Measurements from ENCODE around the gene CD82. TPM values are rescaled to one million over a fixed set of nuclear protein-coding genes. Genes with fewer than 3 reads are reported as not detected.
"Not testable (repeated sequence)": the region's sequence is repeated elsewhere in the genome, so short reads cannot be mapped to it uniquely, and the experiment has no call there.

CD82 gene
- total RNA-seq, 2 experiments from 2014 or later: 239 to 272 TPM

DNA sequence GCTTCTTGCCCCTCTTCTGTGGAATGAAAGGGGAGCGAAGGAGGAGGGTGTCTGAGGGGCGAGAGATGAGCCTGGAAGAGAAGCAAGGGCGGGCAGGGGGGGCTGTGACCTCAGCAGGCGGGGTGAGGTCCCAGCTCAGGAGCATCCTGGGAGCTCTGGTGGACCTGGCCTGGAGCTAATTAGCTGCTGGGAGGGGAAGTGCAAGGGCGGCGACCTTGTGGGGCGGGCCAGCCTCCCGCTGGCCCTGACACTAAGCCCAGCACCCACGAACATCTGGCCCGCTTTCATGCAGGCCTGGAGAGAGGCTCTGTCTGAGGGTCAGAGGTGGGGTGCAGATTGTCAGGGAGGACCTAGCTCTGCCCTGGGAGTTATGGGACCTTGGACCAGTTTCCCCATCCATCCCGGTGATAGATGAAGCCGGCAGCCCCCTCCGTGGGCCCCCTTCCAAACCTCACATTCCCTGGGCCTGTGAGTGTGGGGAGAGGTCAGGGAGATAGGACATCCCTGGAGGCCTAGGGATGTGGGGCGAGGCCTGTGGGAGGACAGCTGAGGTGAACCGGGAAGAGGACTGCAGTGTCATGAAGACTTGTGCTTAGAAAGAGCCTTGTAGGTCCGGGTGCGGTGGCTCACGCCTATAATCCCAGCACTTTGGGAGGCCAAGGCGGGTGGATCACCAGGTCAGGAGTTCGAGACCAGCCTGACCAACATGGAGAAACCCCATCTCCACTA, 28.5 kb upstream of the CD82 start:
- ATAC-seq: no peak
- ChIA-PET CTCF (interaction anchor here (0.6 to 4.8 kb wide), 6 partner anchors 13 to 572 kb away, joined by 3 to 41 read pairs (median 4); no protein-coding TSS in a partner anchor), POLR2A (no interaction called here)
- intact Hi-C loops (cut with DNase I, micrococcal nuclease): loop anchor here in 1 of 2 experiments (5.0 kb wide), 1 partner anchor 185 kb away; no protein-coding TSS in a partner anchor
- no peak overlapping the region for H3K27ac Mint-ChIP-seq
- no peak overlapping the region for H3K4me3 Mint-ChIP-seq
- no peaks in the 10 kb centered on the region for H3K36me3 Mint-ChIP-seq (ENCODE audit: low read depth)
- no peaks in the 10 kb centered on the region for H3K9me3 Mint-ChIP-seq (ENCODE audit: low read depth)
- no peaks in the 10 kb centered on the region for H3K27me3 Mint-ChIP-seq
- no peaks in the 10 kb centered on the region for H3K4me1 Mint-ChIP-seq
- no peak for DNase-seq

DNA sequence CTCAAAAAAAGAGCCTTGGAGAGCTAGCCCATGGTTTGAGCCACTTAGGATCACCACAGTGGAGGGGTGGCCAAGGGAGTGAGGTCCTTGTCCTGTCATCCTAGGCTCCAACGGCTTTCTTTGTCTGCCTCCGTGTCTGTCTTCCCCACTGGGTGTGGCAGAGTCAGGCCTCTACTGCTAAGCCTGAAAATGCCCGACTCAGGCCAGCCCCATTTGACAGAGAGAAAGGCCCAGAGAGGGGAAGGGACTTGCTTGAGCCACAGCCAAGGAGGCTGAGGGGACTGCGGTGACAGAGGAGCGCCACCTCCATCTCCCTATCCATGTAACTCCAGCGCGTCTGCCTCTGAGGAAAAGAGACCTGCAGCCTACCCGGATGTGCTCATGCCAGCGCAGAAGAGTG, 27.8 kb upstream of the CD82 start:
- CTCF ChIA-PET: interaction anchor here (0.6 to 4.8 kb wide), 5 partner anchors 14 to 572 kb away, joined by 3 to 41 read pairs (median 4); no protein-coding TSS in a partner anchor
- no peak overlapping the region for H3K27ac Mint-ChIP-seq
- POLR2A ChIA-PET: no interaction called here
- no peaks in the 10 kb centered on the region for H3K36me3 Mint-ChIP-seq (ENCODE audit: low read depth)
- no peaks in the 10 kb centered on the region for H3K4me1 Mint-ChIP-seq
- DNase-seq: no peak
- no peaks in the 10 kb centered on the region for H3K9me3 Mint-ChIP-seq (ENCODE audit: low read depth)
- intact Hi-C loops (cut with DNase I, micrococcal nuclease): loop anchor here (1.0 to 5.0 kb wide), 6 partner anchors 14 to 443 kb away; partner anchors contain the start of gene EXT2 (in 1 of the 2)
- no peak overlapping the region for H3K4me3 Mint-ChIP-seq
- no peak for ATAC-seq
- no peaks in the 10 kb centered on the region for H3K27me3 Mint-ChIP-seq

DNA sequence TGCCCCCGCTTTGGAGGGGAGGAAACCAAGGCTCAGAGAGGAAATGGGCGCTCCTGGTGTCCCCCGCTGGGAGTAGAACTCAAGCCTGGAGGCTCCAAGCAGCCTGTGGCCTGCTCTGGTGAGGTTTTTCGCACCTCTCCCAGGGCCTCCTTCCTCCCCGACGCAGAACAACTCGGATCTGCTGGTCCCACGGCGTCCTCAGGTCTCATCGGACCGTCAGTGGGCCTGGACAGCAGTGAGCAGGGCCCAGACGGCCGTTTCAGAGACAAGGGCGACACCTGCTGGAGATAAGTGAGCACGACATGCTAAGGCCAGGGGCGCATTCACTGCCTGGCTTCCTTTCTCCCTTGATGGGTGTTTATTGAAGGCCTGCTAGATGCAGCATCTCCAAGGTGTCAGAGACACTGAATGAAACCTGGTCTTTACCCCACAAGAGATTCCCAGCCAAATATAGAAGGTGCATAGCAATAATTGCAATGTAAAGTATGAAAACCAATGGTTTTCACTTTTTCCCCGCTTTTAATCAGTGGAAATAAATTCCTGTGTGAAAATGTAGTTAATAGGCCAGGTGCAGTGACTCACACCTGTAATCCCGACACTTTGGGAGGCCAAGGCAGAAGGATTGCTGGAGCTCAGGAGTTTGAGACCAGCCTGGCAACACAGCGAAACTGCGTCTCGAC, 26.9 kb upstream of the CD82 start:
- ATAC-seq (peak; percentile 95), DNase-seq (peak; percentile 84)
- ChIA-PET POLR2A (no interaction called here), CTCF (interaction anchor here (0.6 to 5.0 kb wide), 10 partner anchors 13 to 443 kb away, joined by 3 to 31 read pairs (median 4); partner anchors contain the start of gene EXT2)
- H3K9me3 Mint-ChIP-seq (ENCODE audit: low read depth): no peaks in the 10 kb centered on the region
- no peaks in the 10 kb centered on the region for H3K36me3 Mint-ChIP-seq (ENCODE audit: low read depth)
- no peaks in the 10 kb centered on the region for H3K27me3 Mint-ChIP-seq
- H3K27ac Mint-ChIP-seq: no peak overlapping the region
- H3K4me3 Mint-ChIP-seq: no peak overlapping the region
- no peaks in the 10 kb centered on the region for H3K4me1 Mint-ChIP-seq
- intact Hi-C loops (cut with DNase I, micrococcal nuclease): loop anchor here (1.0 to 5.0 kb wide), 6 partner anchors 15 to 444 kb away; partner anchors contain the start of gene EXT2 (in 1 of the 2)

DNA sequence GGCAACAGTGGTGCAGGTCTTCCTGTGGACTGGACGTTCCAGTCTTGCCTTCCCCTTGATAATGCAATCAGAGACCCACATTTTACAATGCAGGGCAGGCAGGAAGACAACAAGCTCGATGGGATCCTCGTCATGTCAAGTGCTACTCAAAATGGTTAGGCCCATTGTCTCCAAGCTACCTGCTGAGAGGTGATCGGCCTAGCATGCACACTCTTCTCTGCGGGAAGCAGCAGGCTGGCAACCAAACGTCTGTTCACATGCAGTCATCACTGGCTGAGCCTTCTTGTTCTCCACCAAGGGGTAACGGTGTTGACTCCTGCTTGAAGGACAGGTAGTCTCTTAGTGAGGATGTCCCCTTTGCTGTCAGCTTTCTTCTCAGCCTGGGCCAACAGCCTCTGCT, 25.5 kb upstream of the CD82 start:
- Mint-ChIP-seq H3K36me3 (ENCODE audit: low read depth) (no peaks in the 10 kb centered on the region), H3K4me3 (no peak overlapping the region), H3K27ac (no peak overlapping the region), H3K27me3 (no peaks in the 10 kb centered on the region), H3K4me1 (no peaks in the 10 kb centered on the region), H3K9me3 (ENCODE audit: low read depth) (no peaks in the 10 kb centered on the region)
- ChIA-PET CTCF (interaction anchor here (0.7 to 5.0 kb wide), 7 partner anchors 12 to 444 kb away, joined by 3 to 31 read pairs (median 4); partner anchors contain the start of gene EXT2), POLR2A (interaction anchor here (0.7 kb wide), 1 partner anchor 16 kb away, joined by 3 read pairs; no protein-coding TSS in a partner anchor)
- ATAC-seq: no peak
- no peak for DNase-seq
- intact Hi-C loops (cut with DNase I, micrococcal nuclease): loop anchor here in 1 of 2 experiments (5.0 kb wide), 1 partner anchor 188 kb away; no protein-coding TSS in a partner anchor

DNA sequence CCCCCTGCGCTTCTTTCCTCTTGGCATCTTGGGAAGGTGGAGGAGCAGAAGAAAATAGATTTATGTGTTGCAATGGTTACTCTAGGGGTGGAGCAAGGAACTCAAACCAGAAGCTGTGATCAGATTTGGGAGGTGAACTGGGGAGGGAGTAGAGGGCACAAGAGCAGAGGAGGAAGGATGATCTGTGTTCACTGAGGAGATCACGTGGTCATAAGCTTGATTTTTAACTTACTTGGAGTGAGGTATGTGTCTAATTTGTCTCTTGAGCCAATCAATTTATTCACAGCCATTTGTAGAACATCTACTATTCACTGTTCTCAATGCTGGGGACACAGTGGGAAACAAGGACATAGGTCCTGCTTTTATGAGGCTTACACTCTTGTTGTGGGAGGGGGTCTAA, 24.8 kb upstream of the CD82 start:
- Mint-ChIP-seq H3K4me1 (no peaks in the 10 kb centered on the region), H3K4me3 (no peak overlapping the region), H3K36me3 (ENCODE audit: low read depth) (no peaks in the 10 kb centered on the region), H3K27me3 (no peaks in the 10 kb centered on the region), H3K27ac (no peak overlapping the region), H3K9me3 (ENCODE audit: low read depth) (no peaks in the 10 kb centered on the region)
- ChIA-PET POLR2A (no interaction called here), CTCF (interaction anchor here (0.7 to 5.0 kb wide), 4 partner anchors 16 to 255 kb away, joined by 3 to 31 read pairs (median 8); no protein-coding TSS in a partner anchor)
- DNase-seq (no peak), ATAC-seq (no peak)
- intact Hi-C loops (cut with DNase I, micrococcal nuclease): no loop called here

DNA sequence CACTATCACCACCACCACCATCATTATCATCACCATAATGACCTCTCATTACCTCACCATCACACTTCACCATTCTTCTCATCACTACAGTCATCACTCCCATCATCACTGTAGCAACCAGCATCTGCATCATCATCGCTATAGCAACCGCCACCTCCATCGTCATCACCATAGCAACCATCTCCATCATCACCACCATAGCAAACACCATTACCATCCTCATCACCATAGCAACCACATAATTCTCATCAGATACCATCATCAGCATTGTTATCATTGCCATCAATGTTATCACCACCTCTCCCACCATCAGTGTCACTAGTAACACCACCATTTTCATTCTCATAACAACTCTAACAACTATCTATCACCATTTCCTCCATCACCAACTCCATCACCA, 23.1 kb upstream of the CD82 start:
- Mint-ChIP-seq H3K9me3 (ENCODE audit: low read depth) (no peaks in the 10 kb centered on the region), H3K27ac (no peak overlapping the region), H3K4me3 (no peak overlapping the region), H3K4me1 (no peaks in the 10 kb centered on the region), H3K36me3 (ENCODE audit: low read depth) (no peaks in the 10 kb centered on the region), H3K27me3 (no peaks in the 10 kb centered on the region)
- DNase-seq: no peak
- POLR2A ChIA-PET: no interaction called here
- CTCF ChIA-PET: interaction anchor here (0.7 to 5.0 kb wide), 3 partner anchors 17 to 291 kb away, joined by 3 to 31 read pairs (median 5); no protein-coding TSS in a partner anchor
- ATAC-seq: no peak
- intact Hi-C loops (cut with DNase I, micrococcal nuclease): no loop called here

DNA sequence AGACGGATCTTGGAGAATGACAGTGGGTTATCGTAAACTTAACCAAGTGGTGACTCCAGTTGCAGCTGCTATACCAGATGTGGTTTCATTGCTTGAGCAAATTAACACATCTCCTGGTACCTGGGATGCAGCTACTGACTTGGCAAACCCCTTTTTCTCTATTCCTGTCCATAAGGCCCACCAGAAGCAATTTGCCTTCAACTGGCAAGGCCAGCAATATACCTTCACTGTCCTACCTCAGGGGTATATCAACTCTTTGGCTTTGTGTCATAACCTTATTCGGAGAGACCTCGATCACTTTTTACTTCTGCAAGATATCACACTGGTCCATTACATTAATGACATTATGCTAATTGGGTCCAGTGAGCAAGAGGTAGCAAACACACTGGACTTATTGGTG, 18.5 kb upstream of the CD82 start:
- DNase-seq; H3K27me3 Mint-ChIP-seq; intact Hi-C loops (cut with DNase I, micrococcal nuclease); H3K4me3 Mint-ChIP-seq; H3K36me3 Mint-ChIP-seq (ENCODE audit: low read depth); H3K9me3 Mint-ChIP-seq (ENCODE audit: low read depth); ATAC-seq; POLR2A ChIA-PET; H3K4me1 Mint-ChIP-seq; H3K27ac Mint-ChIP-seq: not testable (repeated sequence)
- CTCF ChIA-PET: interaction anchor here (0.5 kb wide), 1 partner anchor 437 kb away, joined by 3 read pairs; no protein-coding TSS in a partner anchor

DNA sequence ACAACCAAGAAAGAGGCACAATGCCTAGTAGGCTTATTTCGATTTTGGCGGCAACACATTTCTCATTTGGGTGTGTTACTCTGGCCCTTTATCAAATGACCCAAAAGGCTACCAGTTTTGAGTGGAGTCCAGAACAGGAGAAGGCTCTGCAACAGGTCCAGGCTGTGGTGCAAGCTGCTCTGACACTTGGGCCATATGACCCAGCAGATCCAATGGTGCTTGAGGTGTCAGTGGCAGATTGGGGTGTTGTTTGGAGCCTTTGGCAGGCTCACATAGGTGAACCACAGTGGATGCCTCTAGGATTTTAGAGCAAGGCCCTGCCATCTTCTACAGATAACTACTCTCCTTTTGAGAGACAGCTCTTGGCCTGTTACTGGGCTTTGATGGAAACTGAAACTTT, 17.9 kb upstream of the CD82 start:
- H3K27me3 Mint-ChIP-seq; H3K36me3 Mint-ChIP-seq (ENCODE audit: low read depth); H3K27ac Mint-ChIP-seq; CTCF ChIA-PET; intact Hi-C loops (cut with DNase I, micrococcal nuclease); ATAC-seq; H3K9me3 Mint-ChIP-seq (ENCODE audit: low read depth); H3K4me3 Mint-ChIP-seq; H3K4me1 Mint-ChIP-seq; DNase-seq; POLR2A ChIA-PET: not testable (repeated sequence)

DNA sequence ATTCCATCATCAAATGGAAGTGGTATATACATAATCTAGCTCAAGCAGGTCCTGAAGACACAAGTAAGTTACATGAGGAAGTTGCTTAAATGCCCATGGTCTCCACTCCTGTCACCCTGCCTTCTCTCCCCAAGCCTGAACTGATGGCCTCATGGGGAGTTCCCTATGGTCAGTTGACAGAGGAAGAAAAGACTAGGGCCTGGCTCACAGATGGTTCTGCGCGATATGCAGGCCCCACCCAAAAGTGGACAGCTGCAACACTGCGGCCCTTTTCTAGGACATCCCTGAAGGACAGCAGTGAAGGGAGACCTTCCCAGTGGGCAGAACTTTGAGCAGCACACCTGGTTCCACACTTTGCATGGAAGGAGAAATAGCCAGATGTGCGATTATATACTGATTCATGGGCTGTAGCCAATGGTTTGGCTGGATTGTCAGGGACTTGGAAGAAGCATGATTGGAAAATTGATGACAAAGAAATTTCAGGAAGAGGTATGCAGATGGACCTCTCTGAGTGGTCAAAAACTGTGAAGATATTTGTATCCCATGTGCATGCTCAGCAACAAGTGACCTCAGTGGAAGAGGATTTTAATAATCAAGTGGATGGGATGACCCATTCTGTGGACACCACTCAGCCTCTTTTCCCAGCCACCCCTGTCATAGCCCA, 17.3 kb upstream of the CD82 start:
- Mint-ChIP-seq H3K36me3 (ENCODE audit: low read depth) (no peaks in the 10 kb centered on the region), H3K4me3 (no peak overlapping the region), H3K27ac (no peak overlapping the region), H3K27me3 (no peaks in the 10 kb centered on the region), H3K4me1 (no peaks in the 10 kb centered on the region), H3K9me3 (ENCODE audit: low read depth) (peaks cover 2% of the 10 kb centered on the region)
- ATAC-seq: no peak
- POLR2A ChIA-PET: no interaction called here
- intact Hi-C loops (cut with DNase I, micrococcal nuclease): no loop called here
- CTCF ChIA-PET: no interaction called here
- DNase-seq: no peak

DNA sequence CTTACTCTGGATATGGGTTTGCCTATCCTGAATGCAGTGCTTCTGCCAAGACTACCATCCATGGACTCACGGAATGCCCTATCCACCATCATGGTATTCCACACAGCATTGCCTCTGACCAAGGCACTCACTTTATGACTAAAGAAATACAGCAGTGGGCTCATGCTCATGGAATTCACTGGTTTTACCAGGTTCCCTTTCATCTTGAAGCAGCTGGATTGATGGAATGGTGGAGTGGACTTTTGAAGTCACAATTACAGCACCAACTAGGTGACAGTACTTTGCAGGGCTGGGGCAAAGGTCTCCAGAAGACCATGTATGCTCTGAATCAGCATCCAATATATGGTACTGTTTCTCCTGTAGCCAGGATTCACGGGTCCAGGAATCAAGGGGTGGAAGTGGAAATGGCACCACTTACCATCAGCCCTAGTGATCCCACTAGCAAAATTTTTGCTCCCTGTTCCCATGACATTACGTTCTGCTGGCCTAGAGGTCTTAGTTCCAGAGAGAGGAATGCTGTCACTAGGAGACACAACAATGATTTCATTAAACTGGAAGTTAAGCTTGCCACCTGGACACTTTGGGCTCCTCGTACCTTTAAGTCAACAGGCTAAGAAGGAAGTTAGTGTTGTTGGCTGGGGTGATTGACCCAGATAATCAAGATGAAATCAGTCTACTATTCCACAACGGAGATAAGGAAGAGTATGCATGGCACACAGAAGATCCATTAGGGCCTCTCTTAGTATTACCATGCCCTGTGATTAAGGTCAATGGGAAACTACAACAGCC, 16.3 kb upstream of the CD82 start:
- H3K27me3 Mint-ChIP-seq; H3K4me3 Mint-ChIP-seq; H3K36me3 Mint-ChIP-seq (ENCODE audit: low read depth); H3K9me3 Mint-ChIP-seq (ENCODE audit: low read depth); CTCF ChIA-PET; POLR2A ChIA-PET; H3K4me1 Mint-ChIP-seq; DNase-seq; H3K27ac Mint-ChIP-seq; intact Hi-C loops (cut with DNase I, micrococcal nuclease); ATAC-seq: not testable (repeated sequence)

DNA sequence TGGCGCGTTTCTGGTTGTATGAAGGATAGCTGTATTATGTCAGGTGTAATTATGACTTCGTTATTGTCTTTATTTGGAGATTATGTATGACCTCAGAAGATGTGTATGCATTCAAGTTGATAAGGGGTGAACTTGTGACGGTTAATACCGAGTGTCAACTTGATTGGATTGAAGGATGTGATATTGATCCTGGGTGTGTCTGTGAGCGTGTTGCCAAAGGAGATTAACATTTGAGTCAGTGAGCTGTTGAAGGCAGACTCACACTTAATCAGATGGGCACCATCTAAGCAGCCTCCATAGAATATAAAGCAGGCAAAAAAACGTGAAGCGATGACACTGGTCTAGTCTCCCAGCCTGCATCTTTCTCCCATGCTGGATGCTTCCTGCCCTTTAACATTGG, 15.3 kb upstream of the CD82 start:
- ChIA-PET CTCF (interaction anchor here (0.6 kb wide), 1 partner anchor 124 kb away, joined by 3 read pairs; no protein-coding TSS in a partner anchor), POLR2A (no interaction called here)
- no peak overlapping the region for H3K27ac Mint-ChIP-seq

More for the DNA sequence above, 15.3 kb upstream of the CD82 start:
- intact Hi-C loops (cut with DNase I, micrococcal nuclease): no loop called here
- DNase-seq: no peak
- H3K4me1 Mint-ChIP-seq: no peaks in the 10 kb centered on the region
- H3K4me3 Mint-ChIP-seq: no peak overlapping the region
- ATAC-seq: peak; percentile 47
- no peaks in the 10 kb centered on the region for H3K36me3 Mint-ChIP-seq (ENCODE audit: low read depth)
- no peaks in the 10 kb centered on the region for H3K27me3 Mint-ChIP-seq
- H3K9me3 Mint-ChIP-seq (ENCODE audit: low read depth): peaks cover 2% of the 10 kb centered on the region

Data from activated CD4-positive, alpha-beta T cell treated with anti-CD3 and anti-CD28 coated beads for 36 hours (primary cell).